Hippocampal formation (tissue), 2 donors: ENCODE data around the gene RACGAP1.

ENCODE experiments used
- DNase-seq, 2 donors: peaks; one replicate each; lab custom pipeline; 2025; lab: John Stamatoyannopoulos, UW

RACGAP1 gene, protein sequence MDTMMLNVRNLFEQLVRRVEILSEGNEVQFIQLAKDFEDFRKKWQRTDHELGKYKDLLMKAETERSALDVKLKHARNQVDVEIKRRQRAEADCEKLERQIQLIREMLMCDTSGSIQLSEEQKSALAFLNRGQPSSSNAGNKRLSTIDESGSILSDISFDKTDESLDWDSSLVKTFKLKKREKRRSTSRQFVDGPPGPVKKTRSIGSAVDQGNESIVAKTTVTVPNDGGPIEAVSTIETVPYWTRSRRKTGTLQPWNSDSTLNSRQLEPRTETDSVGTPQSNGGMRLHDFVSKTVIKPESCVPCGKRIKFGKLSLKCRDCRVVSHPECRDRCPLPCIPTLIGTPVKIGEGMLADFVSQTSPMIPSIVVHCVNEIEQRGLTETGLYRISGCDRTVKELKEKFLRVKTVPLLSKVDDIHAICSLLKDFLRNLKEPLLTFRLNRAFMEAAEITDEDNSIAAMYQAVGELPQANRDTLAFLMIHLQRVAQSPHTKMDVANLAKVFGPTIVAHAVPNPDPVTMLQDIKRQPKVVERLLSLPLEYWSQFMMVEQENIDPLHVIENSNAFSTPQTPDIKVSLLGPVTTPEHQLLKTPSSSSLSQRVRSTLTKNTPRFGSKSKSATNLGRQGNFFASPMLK

DNA sequence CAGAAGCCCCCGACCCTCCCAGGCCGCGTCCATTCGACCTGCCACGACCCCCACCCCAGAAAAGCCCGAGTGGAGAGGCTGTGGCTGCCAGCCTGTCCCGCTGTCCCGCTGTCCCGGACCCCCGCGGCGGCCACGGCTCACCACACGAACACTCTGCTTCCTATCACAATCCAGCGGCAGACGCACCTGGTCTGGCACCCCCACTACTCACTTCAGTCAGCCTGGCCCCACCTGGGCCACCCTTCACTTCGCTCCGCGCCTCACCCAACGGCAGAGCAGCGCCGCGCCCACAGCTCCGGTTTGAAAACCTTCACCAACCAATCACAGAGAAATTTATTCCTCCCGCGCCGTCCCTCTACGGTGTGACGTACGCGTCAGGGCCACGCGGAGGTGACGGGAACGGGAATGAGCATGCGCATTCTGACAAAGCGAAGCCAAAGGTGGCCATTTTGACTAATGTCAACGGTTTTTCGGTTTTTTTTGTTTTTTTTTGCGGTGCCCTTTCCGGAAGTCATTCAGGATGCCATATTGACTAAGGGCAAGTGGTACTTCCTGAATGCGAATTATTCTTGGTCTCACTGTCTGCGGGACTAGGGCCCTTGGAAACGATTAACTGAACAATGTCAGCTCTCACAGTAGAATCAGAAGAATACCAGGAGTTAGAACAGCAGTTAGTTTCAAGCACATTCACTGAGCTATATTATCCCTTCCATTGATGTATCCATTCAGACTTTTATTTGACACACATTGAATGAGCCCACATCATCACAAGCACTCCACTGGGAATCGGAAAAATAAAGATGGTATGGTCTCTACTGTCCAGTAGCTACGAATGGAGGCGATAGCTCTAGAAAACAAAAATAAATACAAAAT lies at the start of gene RACGAP1:
Gene RACGAP1, minus strand, starts transcription at position 308 of the 873 bp plus-strand sequence. CDS start 8,779 bp downstream, outside the sequence.
- DNase-seq: peak; percentile 89 to 98

- DNase-seq: no peak
Measured at GRCh38 chr12:50073712-50074111, 48.4 kb upstream of the RACGAP1 start.

DNA sequence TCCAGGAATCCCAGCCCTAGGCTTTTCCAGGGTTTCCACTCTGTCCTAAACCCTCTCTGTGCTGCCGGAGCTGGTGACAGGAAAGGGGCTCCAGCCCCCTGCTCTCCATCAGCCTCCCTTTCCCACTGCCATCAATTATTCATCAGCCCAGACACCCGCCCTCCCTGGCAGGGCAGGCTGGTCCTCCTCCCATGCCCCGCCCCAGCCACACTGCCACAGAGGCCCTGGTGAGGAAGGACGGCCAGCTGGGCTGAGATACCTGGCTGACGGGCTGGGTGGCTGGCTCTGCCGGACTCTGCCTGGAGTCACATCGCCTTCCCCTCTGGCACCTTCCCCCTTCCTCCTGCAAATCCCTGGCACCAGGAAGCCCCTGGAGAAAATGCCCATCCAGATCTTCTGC lies 47.9 kb upstream of the RACGAP1 start:
- no peak for DNase-seq

GRCh38 chr12:50072198-50072907 lies 47.1 kb upstream of the RACGAP1 start:
- DNase-seq: no peak

- DNase-seq: peak; percentile 61 to 73
Measured at GRCh38 chr12:50070314-50071060, 45.2 kb upstream of the RACGAP1 start.

DNA sequence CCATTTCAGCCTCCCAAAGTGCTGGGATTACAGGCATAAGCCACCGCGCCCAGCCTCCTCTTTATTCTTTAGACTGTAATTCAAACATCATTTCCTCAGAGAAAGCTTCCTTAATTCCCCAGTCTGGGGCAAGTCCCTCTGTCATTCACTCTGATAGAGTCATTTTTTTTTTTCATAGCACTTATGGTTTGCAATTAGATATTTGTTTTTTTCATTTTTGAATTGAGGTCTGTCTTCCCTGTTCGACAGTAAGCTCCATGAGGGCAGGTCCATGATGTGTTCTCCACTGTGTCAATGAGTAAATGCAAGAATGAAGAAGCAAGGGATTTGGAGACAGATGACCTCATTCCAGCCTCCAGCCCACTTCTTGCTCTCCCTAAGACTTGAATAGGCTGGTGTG lies 44.2 kb upstream of the RACGAP1 start:
- DNase-seq: no peak

DNA sequence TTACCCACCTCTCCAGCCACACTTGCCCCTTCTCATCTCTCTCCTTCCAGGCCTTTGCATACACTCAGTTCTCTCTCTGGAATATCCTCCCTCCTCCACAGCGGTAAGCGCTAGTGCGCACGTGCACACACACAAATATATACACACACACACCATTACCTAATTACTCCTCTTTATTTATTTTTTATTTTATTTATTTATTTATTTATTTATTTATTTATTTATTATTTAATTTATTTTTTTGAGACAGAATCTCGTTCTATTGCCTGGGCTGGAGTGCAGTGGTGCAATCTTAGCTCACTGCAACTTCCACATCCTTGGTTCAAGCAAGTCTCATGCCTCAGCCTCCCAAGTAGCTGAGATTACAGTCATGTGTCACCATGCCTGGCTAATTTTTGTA lies 43.8 kb upstream of the RACGAP1 start:
- DNase-seq: no peak

GRCh38 chr12:50066402-50066801 lies 41.1 kb upstream of the RACGAP1 start:
- no peak for DNase-seq

DNA sequence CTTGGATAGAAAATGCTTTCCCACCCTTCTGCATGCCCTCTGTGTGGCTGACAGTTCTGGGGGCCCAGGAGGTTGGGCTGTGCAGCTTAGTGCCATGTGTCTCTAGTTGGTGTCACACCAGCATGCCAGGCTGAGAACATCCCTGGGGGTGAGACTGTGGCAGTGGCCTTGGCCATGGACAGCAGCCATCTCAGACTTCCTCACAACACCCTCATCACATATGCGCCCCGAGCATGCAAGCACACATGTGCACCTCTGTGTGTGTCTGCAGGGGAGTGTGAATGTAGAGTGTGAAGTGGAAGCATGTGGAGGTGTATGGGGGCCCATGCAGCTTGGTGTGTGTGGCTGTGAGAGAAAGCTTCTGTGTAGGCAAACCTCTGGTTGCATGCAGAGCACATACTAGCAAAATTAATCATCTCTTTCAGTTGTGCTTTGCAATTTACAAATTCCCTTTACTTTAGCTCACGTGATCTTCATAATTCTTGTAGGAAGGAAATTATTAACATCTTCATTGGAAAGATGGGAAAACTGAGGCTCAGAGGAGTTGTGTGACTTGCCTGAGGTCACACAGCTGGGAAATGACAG lies 40.5 kb upstream of the RACGAP1 start:
- DNase-seq: no peak

DNA sequence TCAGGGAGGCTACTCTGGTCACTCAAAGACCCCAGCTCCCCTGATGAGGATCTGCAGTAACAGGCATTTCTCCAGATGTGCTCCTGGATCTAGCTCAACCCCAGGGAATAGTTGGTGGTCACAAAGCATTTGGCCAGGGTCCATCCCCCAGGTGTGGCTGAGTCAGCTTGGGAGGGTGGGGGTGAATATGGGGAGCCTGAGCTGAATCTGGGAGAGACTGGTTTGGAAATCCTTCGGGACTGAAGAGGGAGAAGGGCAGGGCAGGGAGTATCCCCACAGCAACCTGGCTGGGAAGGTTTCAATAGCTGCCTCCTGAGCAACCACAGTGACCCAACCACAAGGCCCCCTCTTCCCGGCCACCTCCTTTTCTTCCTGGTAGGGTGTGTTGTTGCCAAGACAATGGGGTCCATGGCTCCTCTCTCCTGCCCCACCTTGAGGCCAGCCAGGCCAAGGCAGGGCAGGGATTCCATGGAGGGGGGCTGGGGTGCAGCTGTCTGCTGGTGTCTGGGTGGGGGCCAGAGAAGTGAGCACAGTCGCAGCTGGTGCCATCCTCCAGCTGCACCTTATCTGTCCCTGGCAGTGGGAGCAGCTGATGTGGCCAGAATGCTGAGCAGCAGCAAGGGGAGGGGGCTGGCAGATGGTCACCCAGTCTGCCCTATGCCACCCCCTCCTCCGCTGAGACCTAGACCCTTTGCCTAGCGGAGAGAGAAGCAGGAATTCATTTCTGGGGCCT lies 37.6 kb upstream of the RACGAP1 start:
- DNase-seq: peak in 1 of 2 donors; percentile 25

DNA sequence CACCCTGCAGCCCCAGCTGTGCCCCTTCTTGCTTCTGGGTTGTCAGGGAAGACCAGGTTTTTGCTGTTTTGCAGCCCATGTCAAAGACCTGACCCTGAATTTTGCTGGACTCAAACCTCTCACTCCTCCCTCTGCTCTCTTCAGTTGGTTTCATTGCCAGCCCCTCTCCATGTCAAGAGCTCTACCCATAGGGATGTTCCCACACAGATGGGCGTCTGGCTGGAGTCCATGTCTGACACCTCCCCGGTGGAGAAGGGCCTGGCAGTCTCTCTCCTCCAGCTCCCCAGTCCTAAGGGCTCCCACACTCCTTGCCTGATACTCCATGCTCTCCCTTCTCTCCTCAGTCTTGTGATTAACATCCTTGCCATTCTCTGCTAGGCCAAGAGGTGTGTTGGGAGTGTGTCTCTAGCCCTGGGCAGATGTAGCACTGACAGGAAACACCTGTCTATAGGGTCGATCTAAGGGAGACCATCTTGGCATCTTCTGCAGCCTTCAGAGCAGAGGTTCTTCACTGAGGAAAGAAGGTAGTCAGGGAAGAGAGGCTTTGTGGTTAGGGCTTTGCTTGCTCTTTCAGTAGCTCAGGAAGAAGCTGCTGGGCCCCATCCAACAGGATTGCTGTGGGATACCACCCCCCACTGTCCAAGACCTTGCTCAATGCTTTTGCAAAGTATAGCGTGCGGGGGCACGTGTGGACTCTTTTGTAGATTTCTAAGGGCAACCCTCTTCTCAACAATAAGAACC lies 36.8 kb upstream of the RACGAP1 start:
- DNase-seq: no peak

DNA sequence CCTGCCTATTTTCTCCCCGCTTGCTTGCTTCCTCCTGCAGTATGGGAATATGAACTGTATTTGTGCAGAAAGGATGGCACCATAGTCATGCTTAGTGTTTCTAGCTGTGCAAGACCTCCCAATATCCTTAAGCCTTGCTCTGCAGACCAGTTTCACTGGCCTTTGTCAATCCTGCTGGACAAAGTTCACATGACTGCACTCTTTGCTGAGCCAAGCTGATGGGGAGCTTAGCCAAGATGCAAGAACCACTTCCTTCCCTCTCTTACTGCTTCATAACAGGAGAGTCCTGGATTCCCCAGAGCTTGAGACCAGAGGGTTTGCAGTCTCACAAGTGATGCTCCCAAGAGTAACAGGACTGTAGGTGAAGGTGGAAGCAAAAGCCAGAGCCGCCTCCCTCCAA lies 35.9 kb upstream of the RACGAP1 start:
- peak in 1 of 2 donors; percentile 24 for DNase-seq

GRCh38 chr12:50060120-50060468 lies 34.8 kb upstream of the RACGAP1 start:
- DNase-seq: no peak

DNA sequence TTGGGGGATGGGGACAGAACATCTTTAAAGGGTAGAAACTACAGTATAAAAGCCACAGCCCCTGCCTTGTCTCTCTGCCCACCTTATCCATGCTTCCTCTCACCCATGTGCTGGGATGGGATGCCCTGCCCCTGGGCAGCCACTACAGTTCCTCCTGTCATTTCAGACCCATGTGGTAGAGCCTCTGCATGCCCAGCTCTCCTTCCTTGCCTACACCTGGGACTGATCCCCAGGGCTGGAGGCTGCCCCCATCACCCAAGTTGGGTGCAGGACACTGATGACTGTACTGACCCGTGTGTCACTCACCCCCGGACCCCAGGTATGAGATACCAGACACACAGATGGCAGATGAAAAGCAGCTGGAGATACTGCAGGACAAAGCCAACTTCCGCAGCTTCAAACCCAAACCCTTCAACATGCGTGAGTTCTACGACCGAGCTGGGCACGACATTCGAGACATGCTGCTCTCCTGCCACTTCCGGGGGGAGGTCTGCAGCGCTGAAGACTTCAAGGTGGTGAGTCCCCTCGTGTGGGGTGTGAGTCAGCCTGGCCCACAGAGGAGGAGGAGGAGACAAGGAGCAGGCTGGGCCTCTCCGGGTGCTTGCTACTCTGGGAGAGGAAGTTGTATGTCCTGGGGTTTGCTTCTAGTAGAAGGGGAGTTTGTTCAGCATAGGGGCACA lies 34.3 kb upstream of the RACGAP1 start:
- no peak for DNase-seq

- DNase-seq: no peak
Measured at GRCh38 chr12:50058743-50059312, 33.5 kb upstream of the RACGAP1 start.

DNA sequence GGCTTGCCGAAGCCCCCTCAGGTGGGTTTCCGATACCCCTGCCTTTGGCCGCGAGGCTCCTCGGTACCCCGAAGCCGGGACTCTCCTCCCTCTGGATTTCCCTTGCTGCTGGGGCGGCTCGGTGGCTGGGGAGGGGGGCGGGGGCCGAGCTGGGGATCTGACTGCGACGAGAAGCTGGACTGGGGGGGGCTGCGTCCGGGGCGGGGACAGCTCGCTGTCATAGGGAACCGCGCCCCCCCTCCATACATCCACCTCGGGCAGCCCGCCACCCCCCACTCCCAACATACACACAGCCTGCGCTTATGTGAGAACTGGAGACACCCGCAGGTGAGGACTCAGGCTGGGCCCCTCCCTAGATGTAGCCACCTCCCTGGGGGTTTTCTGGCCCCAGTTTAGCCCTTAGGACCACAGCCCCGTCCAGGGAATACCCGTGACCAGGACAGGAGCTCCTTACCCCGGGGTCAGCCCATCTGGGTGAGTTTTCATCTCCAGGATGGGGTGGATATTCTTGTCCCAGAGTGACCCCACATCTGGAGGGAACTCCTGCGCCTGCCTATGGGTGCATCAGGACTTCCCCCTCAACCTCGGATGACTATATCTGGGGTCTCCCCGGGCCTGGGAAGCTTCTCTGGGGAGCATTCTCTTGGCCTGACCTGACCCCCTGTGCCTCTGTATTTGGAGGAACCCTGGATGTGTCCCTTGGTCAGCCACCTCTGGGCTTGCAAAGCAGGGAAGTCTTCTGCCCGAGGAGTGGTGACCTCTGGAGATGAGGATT lies 32.8 kb upstream of the RACGAP1 start:
- no peak for DNase-seq

DNA sequence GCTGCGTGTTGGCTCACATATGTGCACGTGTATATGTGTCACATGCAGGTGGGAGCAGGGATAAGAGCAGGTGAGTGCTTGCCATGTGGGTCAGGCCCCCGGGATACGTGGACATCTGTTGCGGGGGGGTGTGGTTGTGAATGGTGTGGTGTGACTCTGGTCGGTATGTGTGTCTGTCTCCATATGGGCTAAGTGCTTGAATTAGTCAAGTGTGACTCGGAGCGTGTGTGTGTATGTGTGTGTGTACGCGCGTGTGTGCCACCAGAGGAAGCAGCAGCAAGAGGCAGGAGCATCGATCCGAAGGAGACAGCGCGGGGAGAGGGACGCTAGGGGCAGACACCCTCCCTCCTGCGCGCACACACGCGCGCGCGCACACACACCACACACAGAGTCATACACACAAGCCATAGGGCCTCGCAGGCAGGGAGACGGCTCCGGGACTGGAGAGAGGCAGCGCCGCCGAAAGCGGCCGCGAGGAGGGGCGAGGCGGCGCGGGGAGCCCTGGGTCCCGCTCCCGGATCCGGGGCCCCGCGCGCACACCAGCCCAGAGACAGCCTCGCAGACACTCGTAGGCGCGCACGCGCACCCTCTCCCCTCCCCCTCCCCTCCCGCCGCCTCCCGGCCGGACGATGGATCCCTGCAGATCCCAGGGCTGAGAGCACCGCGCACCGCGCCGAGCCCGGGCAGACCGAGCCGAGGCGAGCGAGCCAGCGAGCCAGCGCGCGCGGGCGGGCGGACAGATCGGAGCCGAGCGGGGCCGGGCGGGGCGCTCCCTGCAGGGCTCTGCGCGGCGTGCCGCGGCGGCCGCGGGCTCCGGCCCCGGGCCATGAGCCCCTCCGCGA lies 31.9 kb upstream of the RACGAP1 start, which contains the start of gene ASIC1:
Gene ASIC1, plus strand, starts transcription at position 597 of the 842 bp plus-strand sequence. CDS start 1,171 bp downstream, outside the sequence.
- DNase-seq: peak; percentile 57 to 76
